GM23338 (cell line): ENCODE results near the gene RBPMS2. TPM values are rescaled to one million over a fixed set of nuclear protein-coding genes. Genes with fewer than 3 reads are reported as not detected.

Source experiments
- ATAC-seq: fragments of 200-7000 bp; cut with Tn5 transposase; 3 replicates; pipeline ENCODE4 v1.9.1; 2020
- DNase-seq: peaks from one replicate; pipeline ENCODE4 v3.0.0-alpha.2; 2015; ENCODE audit warnings: low spot score
- H2AFZ ChIP-seq: fragments of 200-600 bp; sonication (generic); 2 replicates; pipeline ENCODE4 v1.8.0; 2016; ENCODE audit warnings: antibody characterized with exemption, mild to moderate bottlenecking, moderate library complexity
- H3F3A ChIP-seq: fragments of 200-600 bp; sonication (generic); replicated peaks from 2 replicates; pipeline ENCODE4 v1.8.0; 2017; ENCODE audit warnings: antibody characterized with exemption, mixed run types, low read depth
- H3K27ac ChIP-seq: fragments of 200-600 bp; sonication (generic); 2 replicates; pipeline ENCODE4 v1.6.1; 2016; ENCODE audit warnings: low read depth
- H3K27me3 ChIP-seq: fragments of 200-600 bp; sonication (generic); 2 replicates; pipeline ENCODE4 v1.8.0; 2016; ENCODE audit warnings: mild to moderate bottlenecking, mixed run types, moderate library complexity; ENCODE audit not compliant: insufficient read depth
- H3K36me3 ChIP-seq: fragments of 200-600 bp; sonication (generic); 2 replicates; pipeline ENCODE4 v1.8.0; 2016; ENCODE audit warnings: mild to moderate bottlenecking; ENCODE audit not compliant: insufficient read depth
- H3K4me1 ChIP-seq: fragments of 200-600 bp; sonication (generic); 2 replicates; pipeline ENCODE4 v1.8.0; 2016; ENCODE audit warnings: mild to moderate bottlenecking, moderate library complexity; ENCODE audit not compliant: insufficient read depth
- H3K4me2 ChIP-seq: fragments of 200-600 bp; sonication (generic); 2 replicates; pipeline ENCODE4 v1.7.1; 2017; ENCODE audit warnings: mixed run types
- H3K4me3 ChIP-seq: fragments of 200-600 bp; sonication (generic); 2 replicates; pipeline ENCODE4 v1.6.1; 2016; ENCODE audit warnings: mixed run types
- H3K79me2 ChIP-seq: fragments of 200-600 bp; sonication (generic); replicated peaks from 2 replicates; pipeline ENCODE4 v1.8.0; 2017; ENCODE audit warnings: mild to moderate bottlenecking; ENCODE audit not compliant: insufficient read depth
- H3K9me2 ChIP-seq: fragments of 200-600 bp; sonication (generic); 2 replicates; pipeline ENCODE4 v1.8.0; 2017; ENCODE audit not compliant: insufficient read depth
- H4K20me1 ChIP-seq: fragments of 200-600 bp; sonication (generic); replicated peaks from 2 replicates; pipeline ENCODE4 v1.8.0; 2017; ENCODE audit warnings: mild to moderate bottlenecking; ENCODE audit not compliant: insufficient read depth
- H3K27ac Mint-ChIP-seq: 2 replicates; pipeline ENCODE4 v1.8.0; 2020; ENCODE audit warnings: inconsistent platforms, mild to moderate bottlenecking, moderate library complexity, mixed read lengths
- H3K27me3 Mint-ChIP-seq: 3 replicates; pipeline ENCODE4 v1.8.0; 2022; ENCODE audit warnings: low read depth, mild to moderate bottlenecking, moderate library complexity, mixed read lengths, inconsistent platforms; ENCODE audit not compliant: insufficient read depth, poor library complexity
- H3K36me3 Mint-ChIP-seq: 3 replicates; pipeline ENCODE4 v1.8.0; 2021; ENCODE audit warnings: low read depth, mild to moderate bottlenecking, inconsistent platforms, moderate library complexity, mixed read lengths
- H3K4me1 Mint-ChIP-seq: 3 replicates; pipeline ENCODE4 v1.8.0; 2020; ENCODE audit warnings: mild to moderate bottlenecking, inconsistent platforms, mixed read lengths
- H3K4me3 Mint-ChIP-seq: 3 replicates; pipeline ENCODE4 v1.8.0; 2021; ENCODE audit warnings: moderate library complexity, mild to moderate bottlenecking, inconsistent platforms, mixed read lengths
- H3K9me3 Mint-ChIP-seq: 3 replicates; pipeline ENCODE4 v1.8.0; 2020; ENCODE audit warnings: moderate library complexity, mild to moderate bottlenecking, inconsistent platforms, mixed read lengths
- CREB1 ChIP-seq: fragments of 250-450 bp; sonication (Bioruptor Pico); IDR thresholded peaks from 2 replicates; pipeline ENCODE4 v1.5.0; 2020; ENCODE audit warnings: low read depth, mild to moderate bottlenecking, moderate library complexity
- EZH2 ChIP-seq: fragments of 200-600 bp; sonication (generic); IDR thresholded peaks from one replicate; pipeline ENCODE4 v1.8.0; 2017; ENCODE audit warnings: antibody characterized with exemption, mild to moderate bottlenecking, low read depth; ENCODE audit not compliant: unreplicated experiment
- EZH2phosphoT487 ChIP-seq: fragments of 200-600 bp; sonication (generic); IDR thresholded peaks from one replicate; pipeline ENCODE4 v1.8.1; 2018; ENCODE audit warnings: antibody characterized with exemption; ENCODE audit not compliant: unreplicated experiment
- JUNB ChIP-seq: IDR thresholded peaks from one replicate; pipeline ENCODE4 v1.6.1; 2016; ENCODE audit warnings: antibody characterized with exemption; ENCODE audit not compliant: unreplicated experiment
- NANOG ChIP-seq: IDR thresholded peaks from 2 replicates; pipeline ENCODE4 v1.6.1; 2016; ENCODE audit warnings: antibody characterized with exemption, borderline replicate concordance
- POLR2AphosphoS5 ChIP-seq: IDR thresholded peaks from 2 replicates; pipeline ENCODE4 v1.6.1; 2016; ENCODE audit warnings: antibody characterized with exemption, low read depth
- REST ChIP-seq: IDR thresholded peaks from one replicate; pipeline ENCODE4 v1.6.1; 2018; ENCODE audit warnings: antibody characterized with exemption; ENCODE audit not compliant: unreplicated experiment
- STAT1 ChIP-seq: IDR thresholded peaks from one replicate; pipeline ENCODE4 v1.6.1; 2016; ENCODE audit warnings: antibody characterized with exemption; ENCODE audit not compliant: unreplicated experiment
- ZNF114 ChIP-seq: fragments of 250-450 bp; sonication (Bioruptor Pico); IDR thresholded peaks from 2 replicates; pipeline ENCODE4 v1.5.0; 2020; ENCODE audit warnings: mild to moderate bottlenecking, moderate library complexity
- polyA plus RNA-seq: library from polyadenylated mRNA; unstranded; fragments of >200 nt; fragmentation: Nextera tagmentation; extraction: Ambion mirVana; gene quantifications from 2 replicates; pipeline ENCODE4 v1.2.1, GENCODE V29; 2016
- total RNA-seq: library from RNA; depleted of rRNA; stranded (reverse); fragments of >200 nt; shearing (Covaris generic); gene quantifications from 2 replicates; pipeline ENCODE4 v1.2.3, GENCODE V29; 2014

RBPMS2 gene
- total and polyA plus RNA-seq, 2 experiments from 2014 or later = 53.3 to 171 TPM

GRCh38 chr15:64813075-64813474 lies 37.7 kb upstream of the RBPMS2 start:
- Mint-ChIP-seq H3K9me3 (no peaks in the 10 kb centered on the region), H3K4me1 (peaks cover 64% of the 10 kb centered on the region)

GRCh38 chr15:64810497-64811326 lies 35.3 kb upstream of the RBPMS2 start:
- peak overlapping the region; percentile 54 for H3K4me3 ChIP-seq
- H2AFZ ChIP-seq = no peak overlapping the region
- H3K4me2 ChIP-seq = peak overlapping the region; percentile 72
- peaks cover 52% of the 10 kb centered on the region for H3K4me1 ChIP-seq
- peaks cover 30% of the 10 kb centered on the region for H3F3A ChIP-seq
- H3K4me3 Mint-ChIP-seq = peak overlapping the region; percentile 65
- peak overlapping the region; percentile 100 for H3K27ac ChIP-seq
- H3K9me3 Mint-ChIP-seq = no peaks in the 10 kb centered on the region
- H3K36me3 Mint-ChIP-seq = peaks cover 18% of the 10 kb centered on the region; the same call in 2 of the 3 replicates
- ATAC-seq (peak; percentile 2), DNase-seq (peak; percentile 86)
- H4K20me1 ChIP-seq = no peaks in the 10 kb centered on the region
- peak overlapping the region; percentile 98 for H3K27ac Mint-ChIP-seq
- H3K36me3 ChIP-seq = no peaks in the 10 kb centered on the region
- 0 out of 2 replicates have a peak, but pooled peaks cover 5% of the 10 kb centered on the region for H3K79me2 ChIP-seq
- no peaks in the 10 kb centered on the region for H3K27me3 ChIP-seq
- H3K9me2 ChIP-seq = no peaks in the 10 kb centered on the region
- peaks cover 44% of the 10 kb centered on the region for H3K27me3 Mint-ChIP-seq
- peaks cover 76% of the 10 kb centered on the region for H3K4me1 Mint-ChIP-seq
- TF ChIP-seq REST = no peak
- TF ChIP-seq ZNF114 = no peak
- TF ChIP-seq NANOG = peak; percentile 99
- TF ChIP-seq EZH2phosphoT487 = no peak
- TF ChIP-seq CREB1 (CRISPR knock-in tag) = peak; percentile 68
- TF ChIP-seq EZH2 = no peak
- peak; percentile 67 for TF ChIP-seq POLR2AphosphoS5
- no peak for TF ChIP-seq JUNB
- TF ChIP-seq STAT1 = no peak

More at GRCh38 chr15:64813075-64813474, 37.7 kb upstream of the RBPMS2 start:
- Mint-ChIP-seq H3K36me3 (peaks cover 40% of the 10 kb centered on the region), H3K27me3 (peaks cover 35% of the 10 kb centered on the region), H3K27ac (peak overlapping the region; percentile 49), H3K4me3 (no peak overlapping the region; the same call in 2 of the 3 replicates)
- H3K27me3 ChIP-seq = no peaks in the 10 kb centered on the region
- H3K4me2 ChIP-seq = peak overlapping the region; percentile 38; the same call in 1 of the 2 replicates
- 0 out of 2 replicates have a peak, but pooled peaks cover 5% of the 10 kb centered on the region for H3K79me2 ChIP-seq
- peaks cover 38% of the 10 kb centered on the region for H3F3A ChIP-seq
- peaks cover 18% of the 10 kb centered on the region for H3K36me3 ChIP-seq
- H3K4me1 ChIP-seq = peaks cover 34% of the 10 kb centered on the region
- 0 out of 2 replicates have a peak, but pooled peaks cover under 1% of the 10 kb centered on the region for H4K20me1 ChIP-seq
- H3K9me2 ChIP-seq = no peaks in the 10 kb centered on the region
- H2AFZ ChIP-seq = no peak overlapping the region
- no peak overlapping the region for H3K4me3 ChIP-seq
- no peak for DNase-seq
- H3K27ac ChIP-seq = peak overlapping the region; percentile 100; the same call in 1 of the 2 replicates
- no peak for ATAC-seq
- TF ChIP-seq REST = no peak
- TF ChIP-seq EZH2phosphoT487 = no peak
- TF ChIP-seq CREB1 (CRISPR knock-in tag) = no peak
- no peak for TF ChIP-seq STAT1
- TF ChIP-seq POLR2AphosphoS5 = no peak
- TF ChIP-seq ZNF114 = no peak
